ENCODE results near the gene ZC3HAV1L.
"Not testable (repeated sequence)": the region's sequence is repeated elsewhere in the genome, so short reads cannot be mapped to it uniquely, and the experiment has no call there.

The ZC3HAV1L gene, protein sequence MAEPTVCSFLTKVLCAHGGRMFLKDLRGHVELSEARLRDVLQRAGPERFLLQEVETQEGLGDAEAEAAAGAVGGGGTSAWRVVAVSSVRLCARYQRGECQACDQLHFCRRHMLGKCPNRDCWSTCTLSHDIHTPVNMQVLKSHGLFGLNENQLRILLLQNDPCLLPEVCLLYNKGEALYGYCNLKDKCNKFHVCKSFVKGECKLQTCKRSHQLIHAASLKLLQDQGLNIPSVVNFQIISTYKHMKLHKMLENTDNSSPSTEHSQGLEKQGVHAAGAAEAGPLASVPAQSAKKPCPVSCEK

GRCh38 chr7:139035586-139036353 is at the start of gene ZC3HAV1L:
TSS of gene ZC3HAV1L (minus strand) at chr7:139036042. CDS start at chr7:139036017, 25 bp downstream.
- DNase-seq (ENCODE audit: low read depth): no peak

GRCh38 chr7:139084709-139085108 is 48.9 kb upstream of the ZC3HAV1L start:
- no peak for DNase-seq (ENCODE audit: low read depth)

DNA sequence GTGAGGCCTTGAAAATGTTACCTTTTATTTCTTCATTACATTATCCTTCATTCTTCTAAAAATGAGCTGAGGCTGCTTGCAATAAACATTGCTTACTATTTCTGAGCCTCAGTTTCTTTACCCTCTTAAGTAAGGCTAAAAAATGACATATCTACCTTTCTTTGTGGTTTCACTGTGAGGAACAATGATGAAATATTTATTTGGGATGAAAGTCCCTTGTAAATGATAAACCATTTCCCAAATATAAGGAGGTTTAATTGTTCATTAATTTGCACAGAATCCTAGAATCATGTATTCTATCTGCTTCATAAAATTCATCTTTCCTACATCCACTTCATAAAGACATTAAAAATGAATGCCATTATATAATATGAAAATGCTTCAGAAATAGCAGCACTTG is 45.7 kb upstream of the ZC3HAV1L start:
- DNase-seq (ENCODE audit: low read depth): no peak

DNA sequence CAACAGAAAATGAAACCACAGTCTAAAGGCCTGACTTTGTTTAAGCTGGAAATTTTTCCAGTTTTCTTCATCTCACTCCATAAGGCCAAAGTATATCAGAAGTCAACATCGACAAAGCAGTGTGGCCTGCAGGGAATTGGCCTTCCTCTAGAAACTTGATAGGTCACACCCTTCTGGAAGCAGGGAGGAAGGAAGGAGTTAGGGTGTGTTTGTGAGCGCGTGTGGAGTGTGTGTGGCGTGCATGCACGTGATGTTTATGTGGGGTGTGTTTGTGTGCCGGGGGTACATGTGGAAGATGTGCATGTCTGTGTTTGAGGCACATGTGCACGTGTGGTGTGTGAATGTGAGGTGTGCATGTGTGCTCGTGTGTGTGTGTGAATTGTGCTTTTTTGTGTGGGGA is 45.1 kb upstream of the ZC3HAV1L start:
- no peak for DNase-seq (ENCODE audit: low read depth)

- DNase-seq (ENCODE audit: low read depth): no peak
Observed at GRCh38 chr7:139079861-139080260, 44.0 kb upstream of the ZC3HAV1L start.

DNA sequence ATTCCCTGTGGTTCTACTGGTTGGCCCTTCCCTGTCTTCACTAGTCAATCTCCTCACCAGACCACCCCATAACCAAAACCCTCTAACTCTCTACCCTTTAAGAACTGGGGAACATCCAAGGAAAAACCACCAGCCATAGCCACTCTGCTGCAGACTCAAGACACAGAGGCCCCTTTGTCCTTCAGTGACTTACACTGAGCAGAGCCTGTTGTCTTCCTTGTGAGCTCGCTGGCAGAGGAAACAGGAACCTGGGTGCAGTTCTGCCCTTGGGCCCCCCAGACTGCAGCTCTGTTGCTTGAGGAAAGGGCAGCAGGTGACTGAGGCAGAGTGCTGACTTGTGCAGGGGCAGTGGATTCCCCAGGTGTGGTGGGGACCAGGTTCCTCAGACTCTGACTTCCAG is 43.1 kb upstream of the ZC3HAV1L start:
- no peak for DNase-seq (ENCODE audit: low read depth)

DNA sequence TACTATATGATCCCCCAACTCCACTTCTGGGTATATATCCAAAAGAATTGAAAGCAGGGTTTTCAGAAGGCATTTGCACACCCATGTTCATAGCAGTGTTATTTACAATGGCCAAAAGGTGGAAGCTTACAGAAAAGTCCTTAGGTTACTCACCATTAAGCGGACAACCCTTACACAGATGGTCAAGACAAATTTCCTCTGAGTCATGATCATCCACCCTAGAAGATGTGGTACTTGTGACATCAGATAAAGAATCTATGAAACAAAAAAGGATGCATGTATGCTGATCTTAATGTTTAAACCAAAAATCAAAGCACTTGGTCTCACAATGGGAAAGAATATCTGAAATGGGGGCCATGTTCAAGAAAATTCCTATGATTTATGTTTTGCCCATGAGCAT is 42.6 kb upstream of the ZC3HAV1L start:
- DNase-seq (ENCODE audit: low read depth): no peak

GRCh38 chr7:139077706-139078105 is 41.9 kb upstream of the ZC3HAV1L start:
- not testable (repeated sequence) for DNase-seq (ENCODE audit: low read depth)

DNA sequence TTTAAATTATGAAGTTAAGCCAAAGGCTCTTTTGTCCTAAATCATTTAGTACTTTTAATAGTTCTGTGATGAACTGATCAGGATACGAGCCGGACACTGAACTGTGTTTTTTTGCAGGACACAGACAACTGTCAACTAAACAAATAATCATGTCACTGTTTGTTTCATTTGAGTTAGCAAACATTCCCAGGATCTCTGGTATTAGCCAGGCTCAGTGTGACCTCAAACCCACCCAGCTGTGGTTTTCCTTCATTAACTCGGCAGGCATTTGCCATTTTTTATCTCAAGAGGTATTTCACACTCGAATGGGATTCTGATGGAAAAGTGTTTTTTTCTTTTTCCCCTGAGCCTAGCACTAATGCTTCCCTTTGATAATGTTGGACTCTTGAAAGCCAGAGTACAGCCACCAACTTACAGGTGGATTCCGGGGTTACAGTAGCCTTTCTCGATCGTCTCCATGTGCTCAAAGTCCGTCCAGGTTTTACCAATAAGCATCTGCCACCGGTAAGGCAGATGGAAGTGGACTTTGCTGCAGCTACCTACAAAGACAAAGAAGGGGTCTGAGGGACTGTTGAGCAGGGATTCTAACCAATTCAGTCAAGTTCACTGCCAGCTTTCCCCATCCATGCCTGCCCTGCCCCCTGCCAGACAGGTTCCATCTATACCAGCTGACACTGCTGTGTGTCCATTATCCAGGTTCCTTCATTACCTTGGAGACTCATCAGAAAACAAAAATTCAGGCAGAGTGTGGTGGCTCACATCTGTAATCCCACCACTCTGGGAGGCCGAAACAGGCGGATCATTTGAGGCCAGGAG is 40.2 kb upstream of the ZC3HAV1L start:
- no peak for DNase-seq (ENCODE audit: low read depth)

- DNase-seq (ENCODE audit: low read depth): peak; percentile 42
Observed at GRCh38 chr7:139075031-139075652, 39.3 kb upstream of the ZC3HAV1L start.

DNA sequence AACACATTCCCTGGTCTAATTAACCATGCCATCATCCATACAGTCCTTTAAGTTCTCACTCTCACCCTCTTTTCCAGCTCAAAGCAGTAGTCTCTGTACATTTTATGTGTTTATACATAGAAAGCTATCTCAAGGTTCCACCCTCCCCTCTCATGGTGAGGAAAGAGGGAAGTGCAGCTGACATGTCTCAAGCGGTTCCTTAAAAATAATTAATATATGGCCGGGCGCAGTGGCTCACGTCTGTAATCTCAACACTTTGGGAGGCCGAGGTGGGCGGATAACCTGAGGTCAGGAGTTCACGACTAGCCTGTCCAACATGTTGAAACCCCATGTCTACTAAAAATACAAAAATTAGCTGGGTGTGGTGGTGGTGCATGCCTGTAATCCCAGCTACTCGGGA is 37.0 kb upstream of the ZC3HAV1L start:
- DNase-seq (ENCODE audit: low read depth): no peak

- DNase-seq (ENCODE audit: low read depth): no peak
Observed at GRCh38 chr7:139071680-139072079, 35.8 kb upstream of the ZC3HAV1L start.

DNA sequence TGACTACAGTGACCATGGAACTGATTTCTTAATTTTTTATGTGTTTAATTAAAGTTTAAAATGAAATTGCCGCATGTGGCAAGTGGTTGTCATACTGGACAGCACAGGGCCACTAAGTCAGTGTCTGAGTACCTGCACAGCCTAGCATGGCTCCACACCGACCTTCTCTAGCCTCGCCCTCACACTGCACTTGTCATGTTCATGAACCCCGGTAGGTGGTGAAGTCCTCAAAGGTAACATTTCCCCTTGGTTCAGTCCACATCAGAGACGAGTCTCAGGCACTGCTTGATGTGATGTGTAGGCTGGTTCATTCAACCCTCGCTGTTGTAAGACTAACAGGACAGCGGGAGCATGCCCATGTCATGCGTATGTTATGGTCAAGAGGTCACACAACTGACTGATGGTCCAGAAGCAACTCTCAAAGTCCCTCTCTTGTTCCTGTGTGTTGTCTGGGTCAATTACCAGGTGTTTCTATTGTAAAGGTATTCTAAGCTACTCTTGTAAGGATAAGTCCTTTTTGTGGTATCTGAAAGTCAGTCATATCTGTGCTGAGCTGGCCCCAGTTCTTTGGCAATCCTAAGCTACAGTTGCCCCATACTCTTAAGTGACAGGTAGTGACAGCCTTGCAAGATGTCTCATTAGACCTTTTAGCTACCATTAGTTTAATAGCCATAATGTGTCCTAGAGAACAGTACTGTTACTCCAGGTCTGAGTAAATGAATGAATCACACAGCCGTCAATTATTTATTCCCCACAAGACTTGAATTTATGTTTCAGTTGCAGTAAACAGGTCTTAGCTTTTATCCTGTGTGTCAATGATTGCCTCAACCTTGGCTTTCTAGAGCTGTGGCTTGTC is 32.9 kb upstream of the ZC3HAV1L start:
- DNase-seq (ENCODE audit: low read depth): no peak

DNA sequence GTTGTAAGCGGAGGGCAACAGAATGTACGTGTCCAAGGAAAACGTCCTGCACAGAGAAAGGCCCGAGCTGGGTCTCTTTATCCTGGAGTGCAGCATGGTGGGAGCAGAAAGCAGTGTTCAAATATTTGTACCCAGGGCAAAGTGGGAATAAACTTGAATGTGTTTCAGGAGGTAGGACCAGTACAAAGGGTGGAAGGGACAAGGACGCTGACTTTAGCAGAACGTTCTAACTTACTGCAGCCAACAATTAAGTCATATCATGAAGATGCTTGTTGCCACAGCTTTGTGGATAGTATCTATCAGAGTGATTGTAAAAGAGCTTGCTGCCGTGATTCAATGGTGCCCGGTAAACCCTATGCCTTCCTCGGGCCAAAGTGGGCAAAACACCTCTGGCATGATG is 30.5 kb upstream of the ZC3HAV1L start:
- no peak for DNase-seq (ENCODE audit: low read depth)

- no peak for DNase-seq (ENCODE audit: low read depth)
Observed at GRCh38 chr7:139065323-139065722, 29.5 kb upstream of the ZC3HAV1L start.

DNA sequence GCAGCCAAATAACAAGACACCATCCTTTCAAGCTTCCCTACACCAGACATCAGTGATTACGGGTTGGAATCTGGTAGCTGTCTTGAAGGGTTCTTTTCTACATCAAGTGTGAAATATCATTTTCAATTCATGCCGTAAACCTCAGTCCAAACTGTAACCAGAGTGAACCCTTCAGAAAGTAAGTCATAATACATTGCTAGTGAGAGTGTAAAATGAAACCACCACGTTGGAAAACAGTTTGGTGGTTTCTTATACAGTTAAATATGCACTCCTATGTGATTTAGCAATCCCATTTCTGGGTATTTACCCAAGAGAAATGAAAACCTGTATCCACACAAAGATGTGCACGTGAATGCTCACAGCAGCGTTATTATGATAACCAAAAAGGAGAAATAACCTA is 25.6 kb upstream of the ZC3HAV1L start:
- DNase-seq (ENCODE audit: low read depth): no peak

- no peak for DNase-seq (ENCODE audit: low read depth)
Observed at GRCh38 chr7:139060695-139061237, 24.9 kb upstream of the ZC3HAV1L start.

DNA sequence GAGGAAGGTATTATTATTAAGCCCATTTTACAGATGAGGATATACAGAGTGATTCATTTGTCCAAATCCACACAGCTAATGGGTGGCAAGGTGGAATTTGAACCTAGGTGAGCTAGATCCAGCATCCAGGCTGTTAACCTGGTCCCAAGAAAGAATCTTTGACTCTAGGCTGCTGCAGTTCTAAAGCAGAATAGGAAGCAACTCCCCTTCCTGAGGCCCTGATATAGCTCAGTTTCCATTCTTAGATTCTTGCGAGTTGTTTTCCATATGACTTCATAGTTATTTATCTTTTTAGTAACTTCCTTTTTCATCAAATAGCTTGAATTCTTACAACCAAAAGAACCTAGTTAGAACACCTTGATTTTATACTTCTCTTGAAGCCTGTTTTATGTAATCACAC is 24.1 kb upstream of the ZC3HAV1L start:
- no peak for DNase-seq (ENCODE audit: low read depth)

GRCh38 chr7:139058943-139059342 is 23.1 kb upstream of the ZC3HAV1L start:
- no peak for DNase-seq (ENCODE audit: low read depth)

DNA sequence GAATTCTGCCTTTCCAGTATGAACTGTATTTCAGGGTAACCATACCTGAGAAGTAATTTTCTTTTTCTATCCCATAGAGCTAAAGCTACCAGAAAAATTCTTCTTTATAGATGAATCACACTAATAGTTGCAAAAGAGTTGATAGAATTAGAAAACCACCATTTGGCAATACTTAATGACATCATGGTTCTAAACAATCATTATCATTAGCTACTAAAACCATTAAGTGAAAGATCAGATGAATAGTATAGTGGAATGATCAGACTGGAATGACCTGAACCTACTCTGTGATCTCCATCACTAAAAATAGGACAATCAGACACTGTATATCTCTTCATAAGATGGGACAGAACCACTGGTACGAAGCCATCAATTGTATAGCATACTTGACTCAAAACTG is 19.8 kb upstream of the ZC3HAV1L start:
- DNase-seq (ENCODE audit: low read depth): no peak

- DNase-seq (ENCODE audit: low read depth): not testable (repeated sequence)
Observed at GRCh38 chr7:139054656-139055055, 18.8 kb upstream of the ZC3HAV1L start.

Measured in stimulated activated CD8-positive, alpha-beta memory T cell treated with anti-CD3 and anti-CD28 coated beads, Interleukin-15, amount 100 ng/mL, for 1 hour (primary cell).